GM23338 (cell line): Measurements from ENCODE around the gene TRDN. TPM values are rescaled to one million over a fixed set of nuclear protein-coding genes. Genes with fewer than 3 reads are reported as not detected.

Source experiments
- ATAC-seq: fragments of 200-7000 bp; cut with Tn5 transposase; 3 replicates; pipeline ENCODE4 v1.9.1; 2020
- DNase-seq: peaks from one replicate; pipeline ENCODE4 v3.0.0-alpha.2; 2015; ENCODE audit warnings: low spot score
- H2AFZ ChIP-seq: fragments of 200-600 bp; sonication (generic); 2 replicates; pipeline ENCODE4 v1.8.0; 2016; ENCODE audit warnings: antibody characterized with exemption, mild to moderate bottlenecking, moderate library complexity
- H3F3A ChIP-seq: fragments of 200-600 bp; sonication (generic); replicated peaks from 2 replicates; pipeline ENCODE4 v1.8.0; 2017; ENCODE audit warnings: antibody characterized with exemption, mixed run types, low read depth
- H3K27ac ChIP-seq: fragments of 200-600 bp; sonication (generic); 2 replicates; pipeline ENCODE4 v1.6.1; 2016; ENCODE audit warnings: low read depth
- H3K27me3 ChIP-seq: fragments of 200-600 bp; sonication (generic); 2 replicates; pipeline ENCODE4 v1.8.0; 2016; ENCODE audit warnings: mild to moderate bottlenecking, mixed run types, moderate library complexity; ENCODE audit not compliant: insufficient read depth
- H3K36me3 ChIP-seq: fragments of 200-600 bp; sonication (generic); 2 replicates; pipeline ENCODE4 v1.8.0; 2016; ENCODE audit warnings: mild to moderate bottlenecking; ENCODE audit not compliant: insufficient read depth
- H3K4me1 ChIP-seq: fragments of 200-600 bp; sonication (generic); 2 replicates; pipeline ENCODE4 v1.8.0; 2016; ENCODE audit warnings: mild to moderate bottlenecking, moderate library complexity; ENCODE audit not compliant: insufficient read depth
- H3K4me2 ChIP-seq: fragments of 200-600 bp; sonication (generic); 2 replicates; pipeline ENCODE4 v1.7.1; 2017; ENCODE audit warnings: mixed run types
- H3K4me3 ChIP-seq: fragments of 200-600 bp; sonication (generic); 2 replicates; pipeline ENCODE4 v1.6.1; 2016; ENCODE audit warnings: mixed run types
- H3K79me2 ChIP-seq: fragments of 200-600 bp; sonication (generic); replicated peaks from 2 replicates; pipeline ENCODE4 v1.8.0; 2017; ENCODE audit warnings: mild to moderate bottlenecking; ENCODE audit not compliant: insufficient read depth
- H3K9me2 ChIP-seq: fragments of 200-600 bp; sonication (generic); 2 replicates; pipeline ENCODE4 v1.8.0; 2017; ENCODE audit not compliant: insufficient read depth
- H4K20me1 ChIP-seq: fragments of 200-600 bp; sonication (generic); replicated peaks from 2 replicates; pipeline ENCODE4 v1.8.0; 2017; ENCODE audit warnings: mild to moderate bottlenecking; ENCODE audit not compliant: insufficient read depth
- H3K27ac Mint-ChIP-seq: 2 replicates; pipeline ENCODE4 v1.8.0; 2020; ENCODE audit warnings: inconsistent platforms, mild to moderate bottlenecking, moderate library complexity, mixed read lengths
- H3K27me3 Mint-ChIP-seq: 3 replicates; pipeline ENCODE4 v1.8.0; 2022; ENCODE audit warnings: low read depth, mild to moderate bottlenecking, moderate library complexity, mixed read lengths, inconsistent platforms; ENCODE audit not compliant: insufficient read depth, poor library complexity
- H3K36me3 Mint-ChIP-seq: 3 replicates; pipeline ENCODE4 v1.8.0; 2021; ENCODE audit warnings: low read depth, mild to moderate bottlenecking, inconsistent platforms, moderate library complexity, mixed read lengths
- H3K4me1 Mint-ChIP-seq: 3 replicates; pipeline ENCODE4 v1.8.0; 2020; ENCODE audit warnings: mild to moderate bottlenecking, inconsistent platforms, mixed read lengths
- H3K4me3 Mint-ChIP-seq: 3 replicates; pipeline ENCODE4 v1.8.0; 2021; ENCODE audit warnings: moderate library complexity, mild to moderate bottlenecking, inconsistent platforms, mixed read lengths
- H3K9me3 Mint-ChIP-seq: 3 replicates; pipeline ENCODE4 v1.8.0; 2020; ENCODE audit warnings: moderate library complexity, mild to moderate bottlenecking, inconsistent platforms, mixed read lengths
- EZH2 ChIP-seq: fragments of 200-600 bp; sonication (generic); IDR thresholded peaks from one replicate; pipeline ENCODE4 v1.8.0; 2017; ENCODE audit warnings: antibody characterized with exemption, mild to moderate bottlenecking, low read depth; ENCODE audit not compliant: unreplicated experiment
- NANOG ChIP-seq: IDR thresholded peaks from 2 replicates; pipeline ENCODE4 v1.6.1; 2016; ENCODE audit warnings: antibody characterized with exemption, borderline replicate concordance
- STAT1 ChIP-seq: IDR thresholded peaks from one replicate; pipeline ENCODE4 v1.6.1; 2016; ENCODE audit warnings: antibody characterized with exemption; ENCODE audit not compliant: unreplicated experiment
- ZNF114 ChIP-seq: fragments of 250-450 bp; sonication (Bioruptor Pico); IDR thresholded peaks from 2 replicates; pipeline ENCODE4 v1.5.0; 2020; ENCODE audit warnings: mild to moderate bottlenecking, moderate library complexity
- ZNF331 ChIP-seq: fragments of 250-450 bp; sonication (Bioruptor Pico); IDR thresholded peaks from 2 replicates; pipeline ENCODE4 v1.5.0; 2020; ENCODE audit warnings: low read depth, mild to moderate bottlenecking, moderate library complexity
- ZNF462 ChIP-seq: fragments of 250-450 bp; sonication (Bioruptor Pico); IDR thresholded peaks from 2 replicates; pipeline ENCODE4 v1.5.0; 2020; ENCODE audit warnings: mild to moderate bottlenecking, moderate library complexity
- polyA plus RNA-seq: library from polyadenylated mRNA; unstranded; fragments of >200 nt; fragmentation: Nextera tagmentation; extraction: Ambion mirVana; gene quantifications from 2 replicates; pipeline ENCODE4 v1.2.1, GENCODE V29; 2016
- total RNA-seq: library from RNA; depleted of rRNA; stranded (reverse); fragments of >200 nt; shearing (Covaris generic); gene quantifications from 2 replicates; pipeline ENCODE4 v1.2.3, GENCODE V29; 2014

TRDN gene
- total and polyA plus RNA-seq, 2 experiments from 2014 or later: 35.5 to 137 TPM

GRCh38 chr6:123668063-123668462 is 31.3 kb upstream of the TRDN start:
- no peak overlapping the region for H3K4me3 Mint-ChIP-seq
- no peaks in the 10 kb centered on the region for H4K20me1 ChIP-seq
- no peaks in the 10 kb centered on the region for H3F3A ChIP-seq
- TF ChIP-seq ZNF462 (CRISPR knock-in tag): peak; percentile 89
- TF ChIP-seq NANOG: no peak
- TF ChIP-seq ZNF331: no peak
- H3K4me1 ChIP-seq: peaks cover 22% of the 10 kb centered on the region
- ATAC-seq (peak; percentile 71), DNase-seq (peak; percentile 52)
- H3K27me3 Mint-ChIP-seq: peaks cover 2% of the 10 kb centered on the region
- no peaks in the 10 kb centered on the region for H3K79me2 ChIP-seq
- H3K4me1 Mint-ChIP-seq: peaks cover 24% of the 10 kb centered on the region
- H3K9me3 Mint-ChIP-seq: peaks cover 6% of the 10 kb centered on the region; the same call in 2 of the 3 replicates
- no peak overlapping the region for H3K27ac Mint-ChIP-seq
- no peak overlapping the region for H3K4me3 ChIP-seq
- no peaks in the 10 kb centered on the region for H3K27me3 ChIP-seq
- H3K36me3 Mint-ChIP-seq: no peaks in the 10 kb centered on the region; the same call in 1 of the 3 replicates
- no peaks in the 10 kb centered on the region for H3K36me3 ChIP-seq
- H3K9me2 ChIP-seq: no peaks in the 10 kb centered on the region
- no peak overlapping the region for H2AFZ ChIP-seq
- no peak overlapping the region for H3K27ac ChIP-seq
- peak overlapping the region; percentile 5; the same call in 1 of the 2 replicates for H3K4me2 ChIP-seq

GRCh38 chr6:123663436-123663835 is 26.7 kb upstream of the TRDN start:
- Histone ChIP-seq H3K79me2 (no peaks in the 10 kb centered on the region), H2AFZ (no peak overlapping the region), H3K27me3 (no peaks in the 10 kb centered on the region), H3K27ac (no peak overlapping the region), H3F3A (no peaks in the 10 kb centered on the region), H3K4me1 (peaks cover 17% of the 10 kb centered on the region), H3K9me2 (no peaks in the 10 kb centered on the region), H4K20me1 (no peaks in the 10 kb centered on the region), H3K36me3 (no peaks in the 10 kb centered on the region), H3K4me2 (no peak overlapping the region), H3K4me3 (no peak overlapping the region)
- Mint-ChIP-seq H3K4me3 (no peak overlapping the region), H3K4me1 (peaks cover 18% of the 10 kb centered on the region), H3K9me3 (peaks cover 6% of the 10 kb centered on the region; the same call in 2 of the 3 replicates), H3K27me3 (peaks cover 2% of the 10 kb centered on the region), H3K36me3 (no peaks in the 10 kb centered on the region; the same call in 1 of the 3 replicates), H3K27ac (no peak overlapping the region)
- DNase-seq: no peak
- no peak for ATAC-seq
- TF ChIP-seq ZNF114 (CRISPR knock-in tag) (no peak), EZH2 (no peak), STAT1 (no peak)
